GM21526 (cell line): ENCODE measurements around the gene DBNDD2.

Source experiments
- ATAC-seq: cut with Tn5 transposase; IDR thresholded peaks from one replicate; pipeline ENCODE4 v1.9.1; 2021; ENCODE audit warnings: moderate library complexity; ENCODE audit not compliant: unreplicated experiment, low FRiP score

Gene DBNDD2, protein sequence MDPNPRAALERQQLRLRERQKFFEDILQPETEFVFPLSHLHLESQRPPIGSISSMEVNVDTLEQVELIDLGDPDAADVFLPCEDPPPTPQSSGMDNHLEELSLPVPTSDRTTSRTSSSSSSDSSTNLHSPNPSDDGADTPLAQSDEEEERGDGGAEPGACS

DNA sequence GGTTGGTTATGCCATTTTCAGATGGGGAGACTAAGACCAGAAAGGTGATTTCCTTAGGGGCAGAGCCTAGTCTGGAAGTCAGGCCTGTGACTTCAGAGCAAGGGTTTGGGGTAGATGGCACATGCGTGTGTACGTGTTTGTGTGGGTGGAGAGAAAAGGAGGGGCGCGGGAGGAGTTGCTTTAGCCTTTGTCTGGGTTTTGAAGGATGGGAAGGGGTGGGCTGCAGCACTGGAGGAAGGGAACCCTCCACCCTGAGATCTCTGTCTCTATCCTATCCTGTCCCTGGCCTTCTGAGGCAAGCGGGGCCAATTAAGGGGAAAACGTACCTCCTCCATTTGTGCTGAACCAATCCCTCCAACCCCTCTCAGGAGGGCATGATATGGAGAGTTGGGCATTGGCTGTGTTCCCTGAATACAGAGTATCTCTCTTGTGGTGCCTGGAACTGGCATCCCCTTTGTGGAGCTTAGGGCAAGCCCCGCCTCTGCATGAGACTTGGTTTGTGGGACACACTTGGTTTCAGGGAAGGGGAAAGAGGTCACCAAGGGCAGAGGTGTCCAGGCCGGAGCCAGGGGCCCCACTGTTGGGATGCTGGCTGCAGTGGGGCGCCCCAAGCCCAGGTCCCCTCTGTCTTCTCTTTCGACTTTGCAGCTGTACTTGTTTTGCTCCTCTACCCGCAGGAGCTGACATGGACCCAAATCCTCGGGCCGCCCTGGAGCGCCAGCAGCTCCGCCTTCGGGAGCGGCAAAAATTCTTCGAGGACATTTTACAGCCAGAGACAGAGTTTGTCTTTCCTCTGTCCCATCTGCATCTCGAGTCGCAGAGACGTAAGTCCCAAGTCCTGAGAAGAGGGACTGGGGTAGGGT, at the start of gene DBNDD2:
Gene DBNDD2, plus strand, starts transcription at position 507 of the 863 bp plus-strand sequence. Its CDS starts 179 bp downstream, at position 686.
- ATAC-seq, result no peak

DNA sequence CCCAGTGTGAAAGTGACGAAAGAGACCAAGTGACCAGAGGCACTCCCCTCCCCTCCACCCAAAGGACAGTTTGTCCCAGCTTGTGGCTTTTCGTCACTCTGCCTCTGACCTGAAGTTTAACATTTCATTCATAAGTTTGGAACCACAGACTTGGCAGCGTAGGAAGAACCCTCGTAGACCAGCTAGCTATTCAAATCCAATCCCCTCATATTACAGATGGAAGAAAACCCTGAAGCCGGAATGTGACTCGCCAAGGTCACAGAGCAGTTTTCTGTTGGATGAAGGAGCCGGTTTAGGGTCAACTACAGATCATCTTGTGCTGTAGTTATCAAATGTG, 49.1 kb upstream of the DBNDD2 start:
- no peak for ATAC-seq

DNA sequence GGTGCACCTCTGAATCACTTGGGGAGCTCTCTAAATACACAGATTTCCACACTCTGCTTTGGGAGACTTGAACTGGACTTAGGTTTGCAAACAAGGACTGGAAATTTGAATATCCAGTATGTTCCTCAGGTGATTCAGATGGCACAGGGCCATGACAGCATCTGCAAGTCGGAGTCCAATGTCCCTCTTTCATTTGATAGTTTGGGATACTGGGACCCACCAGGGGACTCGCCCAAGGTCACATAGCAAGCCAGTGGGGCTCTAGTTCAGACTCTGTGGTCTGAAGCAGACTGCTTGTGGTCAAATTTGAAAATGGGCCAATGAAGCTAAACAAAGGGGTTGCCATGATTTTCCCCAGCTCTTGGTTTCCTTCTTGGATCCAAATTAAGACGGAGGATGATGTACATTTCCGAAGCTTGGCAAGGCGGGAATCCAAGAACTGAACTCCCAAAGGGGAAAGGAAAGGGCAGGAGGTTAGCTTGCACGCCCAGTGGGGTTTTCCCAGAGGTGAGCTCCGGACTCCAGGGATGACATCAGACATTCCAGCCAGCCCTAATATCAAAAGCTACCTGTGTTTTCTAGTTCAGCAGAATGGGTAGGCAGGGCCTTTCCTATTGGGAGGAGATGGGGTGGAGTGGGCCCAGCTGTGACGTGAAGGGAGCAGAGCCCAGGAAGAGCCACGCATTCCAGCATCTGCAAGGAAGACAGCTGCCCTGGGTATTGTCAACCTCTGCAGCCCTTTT, 48.5 kb upstream of the DBNDD2 start:
- no peak for ATAC-seq

DNA sequence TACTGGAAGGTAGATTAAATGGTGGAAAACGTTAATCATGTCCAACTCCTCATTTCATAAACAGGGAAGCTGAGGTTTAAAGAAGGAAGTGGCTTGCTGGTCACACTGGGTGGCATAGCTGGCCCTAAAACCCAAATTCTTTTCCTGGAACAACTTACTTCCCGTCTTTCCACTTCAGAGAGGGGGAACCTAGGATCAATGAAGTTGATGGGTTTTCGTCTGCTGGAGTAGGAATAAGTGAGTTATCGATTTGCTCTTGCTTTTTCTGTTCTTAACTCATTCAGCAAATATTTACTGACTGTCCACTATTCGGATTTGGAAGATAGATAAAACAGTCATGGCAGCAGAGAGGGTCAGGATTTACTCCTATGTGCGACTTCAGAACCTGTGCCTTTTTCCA, 46.3 kb upstream of the DBNDD2 start:
- no peak for ATAC-seq

DNA sequence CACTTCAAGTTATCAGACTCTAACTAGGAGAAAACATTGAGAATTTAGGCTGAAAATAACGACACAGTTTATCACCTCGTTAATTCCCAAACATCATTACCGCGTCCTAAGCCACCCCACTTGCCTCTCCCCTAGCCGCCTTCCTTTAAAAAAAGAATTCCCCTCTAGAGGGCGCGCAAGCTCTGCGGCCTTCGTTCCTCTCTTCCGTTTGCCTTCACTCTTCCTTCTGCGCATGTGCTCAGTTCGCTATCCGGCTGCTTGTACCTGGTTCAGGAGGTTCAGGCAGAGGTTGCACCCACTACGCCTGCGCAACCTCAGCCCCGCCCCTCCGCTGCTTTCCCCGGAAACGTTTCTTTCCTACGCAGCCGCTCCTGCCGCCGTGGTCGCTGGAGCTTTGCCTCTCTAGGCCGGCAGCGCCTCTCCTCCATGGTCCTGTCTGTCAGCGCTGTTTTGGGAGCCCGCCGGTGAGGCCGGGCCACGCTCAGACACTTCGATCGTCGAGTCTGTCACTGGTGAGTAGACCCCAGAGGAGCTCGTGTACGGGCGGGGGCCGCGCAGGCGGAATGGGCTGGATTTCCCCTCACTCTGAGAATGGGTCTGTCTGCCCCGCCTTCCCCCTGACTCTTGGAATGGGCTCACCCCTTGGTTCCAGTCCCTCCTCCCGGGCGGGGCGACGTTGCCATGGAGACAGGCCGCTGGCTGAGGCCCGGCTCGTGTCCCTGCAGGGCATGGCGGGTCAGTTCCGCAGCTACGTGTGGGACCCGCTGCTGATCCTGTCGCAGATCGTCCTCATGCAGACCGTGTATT, 45.1 kb upstream of the DBNDD2 start, which contains the start of gene SYS1:
Gene SYS1, plus strand, starts transcription at position 353 of the 807 bp plus-strand sequence. Its CDS starts 376 bp downstream, at position 729.
- peak; percentile 87 for ATAC-seq

DNA sequence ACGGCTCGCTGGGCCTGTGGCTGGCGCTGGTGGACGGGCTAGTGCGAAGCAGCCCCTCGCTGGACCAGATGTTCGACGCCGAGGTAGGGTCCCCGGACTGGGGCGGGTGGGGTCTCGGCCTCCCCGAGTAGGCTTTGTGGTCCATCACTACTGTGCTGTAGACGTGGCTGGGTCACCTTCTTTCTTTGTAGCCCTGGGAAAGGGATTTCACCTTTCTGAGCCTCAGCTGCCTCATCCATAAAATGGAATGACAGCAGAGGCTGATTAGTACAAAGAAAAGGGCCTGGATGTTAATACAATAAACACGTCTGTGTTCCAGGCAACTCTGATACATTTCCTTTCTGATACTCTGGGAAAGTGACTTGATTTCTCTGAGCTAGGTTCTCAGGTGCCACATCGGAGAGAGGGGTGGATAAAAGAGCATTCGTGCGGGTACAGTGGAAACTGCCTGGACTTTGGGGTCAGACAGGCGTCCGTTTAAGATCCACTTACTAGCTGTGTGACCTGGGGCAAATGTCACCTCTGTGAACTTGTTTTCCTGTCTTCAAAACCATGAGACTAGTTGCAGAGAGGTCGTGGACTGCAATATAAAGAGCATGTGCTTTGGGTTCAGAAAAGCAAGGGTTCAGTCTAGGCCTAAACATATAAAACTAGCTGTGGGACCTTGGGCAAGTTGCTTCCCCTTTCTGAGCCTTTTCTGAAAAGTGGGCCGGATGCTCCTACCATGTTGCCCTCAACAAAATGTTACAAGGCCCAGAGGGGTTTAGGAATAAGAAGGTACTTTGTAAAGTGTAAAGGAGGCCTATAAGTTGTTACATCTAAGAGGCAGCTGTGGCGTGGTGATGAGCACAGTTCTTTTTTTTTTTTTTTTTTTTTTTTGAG, 44.2 kb upstream of the DBNDD2 start:
- no peak for ATAC-seq

DNA sequence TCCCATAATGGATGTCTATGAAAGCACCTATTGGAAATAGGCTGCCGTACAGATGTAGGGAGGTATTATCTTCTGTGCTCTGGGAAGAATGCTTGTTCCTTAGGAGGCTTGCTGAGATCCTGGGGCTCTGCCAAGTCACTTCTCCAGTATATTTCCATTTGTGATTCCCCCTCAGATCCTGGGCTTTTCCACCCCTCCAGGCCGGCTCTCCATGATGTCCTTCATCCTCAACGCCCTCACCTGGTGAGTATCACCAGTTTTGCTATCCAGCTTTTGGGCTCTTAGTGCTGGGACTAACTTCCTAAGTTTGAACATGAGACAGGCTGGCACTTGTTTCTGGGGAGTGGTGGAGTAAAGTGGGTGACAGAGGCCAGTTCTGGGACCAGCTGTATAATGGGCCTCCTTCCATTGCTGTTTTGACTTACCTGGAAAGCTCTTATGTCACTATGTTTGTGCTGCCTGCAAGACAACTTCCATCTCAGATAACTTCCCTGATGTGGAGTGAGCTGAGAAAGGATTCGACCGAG, 42.6 kb upstream of the DBNDD2 start:
- ATAC-seq, result no peak

DNA sequence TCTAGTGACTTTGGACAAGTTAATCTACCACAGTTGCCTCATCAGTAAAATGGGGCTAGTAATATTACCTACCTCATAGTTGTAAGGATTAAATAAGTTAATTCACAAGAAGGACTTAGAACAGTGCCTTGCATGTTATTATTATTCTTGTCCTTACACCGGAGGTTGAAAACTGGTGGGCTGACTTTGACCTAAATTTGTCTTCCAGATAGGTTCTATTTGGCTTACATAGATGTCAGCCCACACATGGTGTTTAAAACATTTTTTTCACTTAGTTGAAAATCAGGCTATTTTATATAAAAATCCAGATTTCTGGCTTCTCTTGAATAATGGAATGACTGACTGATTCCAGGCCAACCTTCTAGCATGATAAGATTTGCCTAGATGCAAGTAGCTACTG, 41.9 kb upstream of the DBNDD2 start:
- no peak for ATAC-seq

DNA sequence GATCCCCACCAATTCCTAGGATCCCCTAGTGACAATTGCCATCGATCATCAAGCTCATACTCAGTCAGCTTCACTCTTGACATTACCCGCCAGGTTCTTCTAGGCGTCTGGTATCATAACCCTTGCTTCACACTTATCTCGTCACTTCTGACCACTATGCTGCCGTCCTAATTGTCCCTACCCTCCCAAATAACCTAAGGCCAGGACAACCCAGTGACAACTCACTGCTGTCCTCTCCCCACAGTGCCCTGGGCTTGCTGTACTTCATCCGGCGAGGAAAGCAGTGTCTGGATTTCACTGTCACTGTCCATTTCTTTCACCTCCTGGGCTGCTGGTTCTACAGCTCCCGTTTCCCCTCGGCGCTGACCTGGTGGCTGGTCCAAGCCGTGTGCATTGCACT, 41.5 kb upstream of the DBNDD2 start:
- no peak for ATAC-seq

DNA sequence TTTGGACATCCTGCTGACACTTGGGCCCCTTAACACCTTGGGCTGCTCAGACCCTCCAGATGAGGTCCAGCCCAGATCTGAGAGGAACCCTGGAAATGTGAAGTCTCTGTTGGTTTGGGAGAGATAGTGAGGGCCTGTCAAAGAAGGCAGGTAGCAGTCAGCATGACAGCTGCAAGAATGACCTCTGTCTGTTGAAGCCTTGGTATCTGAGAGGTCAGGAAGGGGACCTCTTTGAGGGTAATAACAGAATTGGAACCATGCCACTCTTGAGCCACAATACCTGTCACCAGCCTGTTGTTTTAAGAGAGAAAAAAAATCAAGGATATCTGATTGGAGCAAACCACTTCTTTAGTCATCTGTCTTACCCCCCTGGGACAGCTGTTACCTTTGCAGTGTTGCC, 41.0 kb upstream of the DBNDD2 start:
- no peak for ATAC-seq

DNA sequence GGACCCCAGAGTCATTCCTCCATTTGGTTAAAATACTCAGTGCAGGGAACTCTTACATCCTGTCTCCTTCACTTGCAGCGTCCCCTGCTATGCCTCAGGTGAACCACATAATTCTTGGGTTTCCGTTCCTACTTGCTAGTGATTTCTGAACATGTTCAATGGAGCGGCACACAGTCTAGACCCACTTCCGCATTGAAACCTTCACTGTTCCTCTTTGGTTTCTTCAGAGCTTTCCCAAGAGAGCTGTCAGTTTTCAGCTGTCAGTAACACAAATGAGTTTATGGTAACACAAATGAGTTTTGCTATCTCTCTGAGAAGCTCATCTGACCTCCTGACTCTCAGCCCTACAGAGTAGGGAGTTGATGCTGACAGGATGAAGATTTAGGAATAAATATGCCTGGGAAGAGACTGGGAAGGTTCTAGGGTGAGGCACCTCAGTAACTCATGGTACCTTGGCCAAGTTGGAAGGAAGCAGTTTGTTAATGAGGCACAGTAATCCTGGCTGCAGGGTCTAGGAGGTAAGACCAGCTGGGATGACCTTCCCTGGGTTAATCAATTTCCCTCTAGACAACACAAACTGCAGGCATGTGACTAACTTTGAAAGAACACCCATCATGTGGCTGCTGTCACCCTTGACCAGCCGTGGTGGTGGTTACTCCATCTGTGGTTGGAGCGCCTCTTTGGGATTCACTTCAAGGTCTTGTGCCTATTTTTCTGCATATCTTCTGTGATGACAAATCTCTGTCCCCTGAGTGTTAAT, 39.7 kb upstream of the DBNDD2 start:
- peak; percentile 82 for ATAC-seq

DNA sequence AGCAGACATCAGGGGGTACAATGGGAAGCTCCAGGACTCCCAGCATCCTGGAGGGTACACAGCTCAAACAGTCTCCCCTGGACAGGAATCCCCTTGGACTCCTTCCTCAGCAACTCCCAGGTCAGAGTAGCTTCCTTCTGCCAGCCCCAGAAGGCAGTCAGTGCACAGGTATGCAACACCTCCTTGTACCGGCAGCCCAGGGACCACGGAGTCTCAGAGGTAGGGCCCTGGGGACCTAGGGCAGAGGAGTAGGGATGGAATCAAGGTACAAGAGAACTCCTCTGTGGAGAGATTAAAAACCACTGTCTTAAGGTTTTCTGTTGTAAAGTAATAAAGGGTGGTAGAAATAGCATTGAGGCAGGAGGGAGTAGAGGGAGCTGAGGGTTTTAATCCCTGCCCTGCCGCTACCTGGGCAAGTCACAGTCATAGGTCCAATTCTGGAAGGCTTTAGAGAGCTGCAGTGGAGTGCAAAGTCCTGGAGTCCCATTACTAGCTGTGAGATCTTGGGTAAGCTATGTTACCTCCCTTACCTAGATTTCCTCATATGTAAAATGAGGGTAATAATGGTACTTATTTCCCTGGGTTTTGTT, 37.4 kb upstream of the DBNDD2 start:
- ATAC-seq, result no peak

DNA sequence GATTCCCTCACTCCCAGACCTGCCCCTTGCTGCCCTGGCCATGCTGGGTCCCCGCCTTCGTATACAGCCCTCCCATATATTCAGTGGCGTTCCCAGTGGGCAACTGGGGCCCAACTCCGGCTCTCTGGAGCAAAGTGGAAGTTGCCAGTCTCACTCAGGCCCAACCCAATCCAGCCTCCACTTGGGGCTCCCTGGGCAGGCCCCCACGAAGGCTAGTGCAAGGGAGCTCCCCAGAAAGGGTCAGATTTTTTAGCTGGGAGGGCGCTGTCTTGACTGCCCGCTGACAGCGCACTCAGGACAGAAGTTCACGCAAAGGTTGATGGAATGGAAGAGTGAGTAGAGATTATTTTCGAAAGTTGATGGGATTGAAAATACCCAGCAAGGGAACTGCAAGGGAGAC, 35.8 kb upstream of the DBNDD2 start:
- no peak for ATAC-seq

DNA sequence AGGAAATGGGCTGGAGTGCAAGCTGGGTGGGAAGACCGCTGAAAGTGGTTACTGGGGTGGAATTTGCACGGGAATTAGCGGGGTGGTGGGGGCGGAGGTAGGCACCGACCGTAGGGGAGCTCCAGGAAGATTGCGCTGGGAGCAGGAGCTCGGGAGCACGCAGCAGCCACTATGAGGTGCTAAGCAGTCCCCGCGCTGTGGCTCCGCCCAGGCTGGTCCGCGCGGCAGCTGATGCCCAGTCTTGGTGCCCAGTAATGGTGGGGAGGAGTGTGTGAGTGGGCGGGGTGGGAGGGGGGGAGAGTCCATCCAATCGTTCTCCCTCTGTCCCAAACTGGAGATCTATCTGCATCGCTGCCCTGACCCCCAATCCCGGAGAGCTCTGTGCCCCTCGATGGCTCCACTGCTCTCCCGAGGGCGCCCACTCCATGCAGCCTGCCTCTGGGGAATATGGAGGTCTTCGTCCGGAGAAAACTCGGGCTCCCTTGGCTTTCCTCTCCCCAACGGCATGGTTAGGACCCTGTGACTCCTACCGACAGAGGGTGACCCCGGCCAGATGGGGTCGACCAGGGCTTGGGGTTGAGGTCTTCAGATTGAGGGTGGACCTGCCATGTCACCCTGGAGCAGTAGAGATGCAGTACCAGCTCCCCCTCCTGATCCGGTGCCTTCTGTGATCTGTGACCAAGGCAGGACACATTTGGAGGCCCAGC, 35.3 kb upstream of the DBNDD2 start:
- no peak for ATAC-seq

DNA sequence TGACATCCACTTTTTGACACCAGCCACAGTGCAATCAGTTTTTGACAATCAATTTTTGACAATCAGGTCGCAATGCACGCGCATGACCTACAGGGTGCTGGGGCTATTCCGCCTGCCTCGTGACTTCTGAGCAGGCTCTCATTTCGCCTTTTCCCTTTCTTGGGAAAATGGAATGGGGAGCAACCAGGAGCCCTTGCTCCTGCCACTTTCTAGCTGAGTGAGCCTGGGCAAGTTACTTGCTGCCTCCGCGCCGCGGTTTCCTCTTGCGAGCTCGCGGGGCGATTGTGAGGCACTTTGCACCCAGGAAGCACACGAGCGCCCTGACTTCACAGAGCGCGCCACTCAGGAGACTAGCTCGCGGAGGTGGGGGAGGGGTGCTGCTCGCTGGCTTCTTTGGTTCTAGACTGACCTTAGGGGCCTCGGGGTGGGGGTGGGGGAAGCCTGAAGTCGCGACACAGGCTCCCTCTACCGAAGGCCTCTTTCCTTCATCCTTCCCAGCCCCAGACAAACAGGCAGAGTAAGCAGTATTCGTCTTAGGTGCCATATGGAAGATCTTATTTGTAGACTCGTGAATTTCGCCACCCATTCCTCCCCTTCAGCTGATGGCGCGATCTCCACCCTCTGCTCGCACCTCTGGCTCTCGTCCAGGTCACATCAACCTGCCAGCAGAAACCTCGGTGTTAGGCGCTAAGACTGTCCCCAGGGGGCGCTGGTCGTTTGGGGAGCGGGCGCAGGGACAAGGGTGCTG, 34.6 kb upstream of the DBNDD2 start:
- ATAC-seq, result peak; percentile 62

DNA sequence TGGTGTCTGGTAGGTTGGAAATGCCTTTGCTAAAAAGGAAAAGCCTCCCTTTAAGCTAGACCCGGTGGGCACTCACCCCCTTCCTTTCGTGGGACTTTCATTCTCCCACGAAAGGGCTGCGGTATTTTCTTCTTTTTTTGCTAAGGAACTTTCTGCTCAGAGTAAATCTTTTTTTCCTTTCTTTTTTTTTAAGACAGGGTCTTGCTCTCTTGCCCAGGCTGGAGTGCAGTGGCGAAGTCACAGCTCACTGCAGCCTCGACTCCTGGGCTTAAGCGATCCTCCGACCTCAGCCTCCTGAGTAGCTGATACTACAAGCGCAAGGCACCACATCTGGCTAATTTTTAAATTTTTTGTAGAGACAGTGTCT, 34.0 kb upstream of the DBNDD2 start:
- no peak for ATAC-seq

DNA sequence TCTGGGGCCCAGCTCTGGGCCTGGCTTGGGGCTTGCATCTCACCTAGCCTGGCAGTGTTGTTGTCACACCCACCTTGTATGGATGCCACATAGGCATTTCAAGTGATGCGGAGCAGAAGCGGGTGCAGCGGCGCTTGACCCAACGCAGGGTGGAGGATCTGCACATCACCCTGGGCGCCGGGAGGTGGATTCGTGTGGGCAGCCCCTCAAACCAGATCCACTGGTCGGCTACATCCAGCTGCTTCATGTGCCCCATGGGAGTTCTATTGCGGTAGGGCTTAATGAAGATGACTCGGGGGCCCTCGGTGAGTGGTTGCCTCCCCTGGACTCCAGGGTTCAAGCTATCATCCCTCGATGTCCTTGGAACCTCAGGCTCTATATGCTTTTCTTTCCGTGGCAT, 33.1 kb upstream of the DBNDD2 start:
- ATAC-seq, result no peak
